GM12878 (cell line): Measurements from ENCODE around the gene ISG20L2. TPM values are rescaled to one million over a fixed set of nuclear protein-coding genes. Genes with fewer than 3 reads are reported as not detected.

ENCODE experiments used
- ATAC-seq: fragments of 200-7000 bp; cut with Tn5 transposase; 3 replicates; pipeline ENCODE4 v1.9.1; 2020; ENCODE audit warnings: mild to moderate bottlenecking, moderate library complexity
- BruUV-seq: library from RNA; stranded (reverse); fragments of 400-500 nt; replicated peaks from 2 replicates; lab custom pipeline; 2021; lab: Mats Ljungman, UMichigan
- CTCF ChIA-PET: fragments of 300-600 bp; sonication (Branson Sonifier 250); formaldehyde crosslinking; extraction: SDS; loops from one replicate; lab custom pipeline; 2021; ENCODE audit warnings: inconsistent platforms; lab: Yijun Ruan, JAX
- POLR2A ChIA-PET: fragments of 350-600 bp; formaldehyde crosslinking; extraction: SDS; loops from one replicate; lab custom pipeline; 2021; ENCODE audit warnings: inconsistent platforms; lab: Charles Lee
- RAD21 ChIA-PET: fragments of 300-600 bp; sonication (Branson Sonifier 250); formaldehyde crosslinking; loops from one replicate; lab custom pipeline; 2023; ENCODE audit warnings: antibody characterized with exemption; ENCODE audit not compliant: unreplicated experiment; lab: Charles Lee
- SMC1A ChIA-PET: fragments of 300-600 bp; sonication (Branson Sonifier 250); formaldehyde crosslinking; loops from one replicate; lab custom pipeline; 2023; ENCODE audit not compliant: unreplicated experiment, uncharacterized antibody; lab: Charles Lee
- DNase-seq: peaks from one replicate; pipeline ENCODE4 v3.0.0-alpha.2; 2011; ENCODE audit warnings: low read depth, low spot score
- FAIRE-seq: peaks from 3 replicates; lab custom pipeline; 2011; peaks lifted over from hg19 to GRCh38; lab: Jason Lieb, UNC
- H2AFZ ChIP-seq: 2 replicates; pipeline ENCODE4 v1.6.0; 2011; ENCODE audit warnings: low read depth, low read length, control low read depth; ENCODE audit not compliant: control insufficient read depth
- H3K27ac ChIP-seq: 2 replicates; pipeline ENCODE4 v1.5.1; 2011; ENCODE audit warnings: control low read depth; ENCODE audit not compliant: control insufficient read depth, insufficient read depth
- H3K27me3 ChIP-seq, 2 experiments: replicated peaks in 1 of 2; 2 replicates each; pipeline versions ENCODE4 v1.6.0 to v1.6.1; 2011; ENCODE audit warnings: low read length in 1 of 2; ENCODE audit not compliant: control insufficient read depth in 2 of 2, insufficient read depth in 2 of 2
- H3K36me3 ChIP-seq, 2 experiments: 2 replicates each; pipeline ENCODE4 v1.5.1; 2011; ENCODE audit warnings: low read length in 1 of 2; ENCODE audit not compliant: control insufficient read depth in 2 of 2, insufficient read depth in 2 of 2
- H3K4me1 ChIP-seq: 2 replicates; pipeline ENCODE4 v1.6.1; 2011; ENCODE audit warnings: mild to moderate bottlenecking, low read length, moderate library complexity, mixed read lengths; ENCODE audit not compliant: control insufficient read depth, insufficient read depth
- H3K4me2 ChIP-seq: 2 replicates; pipeline ENCODE4 v1.6.0; 2011; ENCODE audit warnings: control low read depth; ENCODE audit not compliant: control insufficient read depth, insufficient read depth
- H3K4me3 ChIP-seq: fragments of 200-600 bp; sonication (generic); 2 replicates; pipeline ENCODE4 v1.5.1; 2016
- H3K79me2 ChIP-seq: 2 replicates; pipeline ENCODE4 v1.6.0; 2011; ENCODE audit warnings: low read length; ENCODE audit not compliant: control insufficient read depth, insufficient read depth
- H3K9ac ChIP-seq: 2 replicates; pipeline ENCODE4 v1.8.0; 2011; ENCODE audit warnings: low read length, control low read depth, mixed read lengths; ENCODE audit not compliant: control insufficient read depth, insufficient read depth
- H3K9me3 ChIP-seq: replicated peaks from 3 replicates; pipeline ENCODE4 v1.5.1; 2011; ENCODE audit warnings: mild to moderate bottlenecking, low read length; ENCODE audit not compliant: control insufficient read depth, insufficient read depth
- H4K20me1 ChIP-seq: 2 replicates; pipeline ENCODE4 v1.6.0; 2011; ENCODE audit not compliant: control insufficient read depth, insufficient read depth
- CHD4 ChIP-seq: fragments of 200-600 bp; sonication (generic); IDR thresholded peaks from 2 replicates; pipeline ENCODE4 v1.6.1; 2016; ENCODE audit warnings: mild to moderate bottlenecking
- ESRRA ChIP-seq: IDR thresholded peaks from 2 replicates; pipeline ENCODE4 v1.6.1; 2012; ENCODE audit warnings: mild to moderate bottlenecking, low read length, improper control_type of control experiment
- IRF4 ChIP-seq: IDR thresholded peaks from 2 replicates; pipeline ENCODE4 v1.6.1; 2011; ENCODE audit warnings: low read depth, low read length
- MYC ChIP-seq: IDR thresholded peaks from 2 replicates; pipeline ENCODE4 v1.6.1; 2011; ENCODE audit warnings: mild to moderate bottlenecking, low read length, moderate library complexity, inconsistent platforms; ENCODE audit not compliant: insufficient read depth, insufficient replicate concordance, insufficient read length, severe bottlenecking
- POLR2AphosphoS2 ChIP-seq: IDR thresholded peaks from 2 replicates; pipeline ENCODE4 v1.6.1; 2011; ENCODE audit warnings: low read depth, mild to moderate bottlenecking, low read length, improper control_type of control experiment, moderate library complexity
- RCOR1 ChIP-seq: conservative IDR thresholded peaks from 2 replicates; pipeline ENCODE4 v1.6.1; 2012; ENCODE audit warnings: low read depth, low read length, improper control_type of control experiment
- SMAD1 ChIP-seq: fragments of 450-650 bp; IDR thresholded peaks from 2 replicates; pipeline ENCODE4 v1.6.1; 2018; ENCODE audit warnings: mild to moderate bottlenecking, low read depth; ENCODE audit not compliant: partially characterized antibody
- SREBF1 ChIP-seq: IDR thresholded peaks from 2 replicates; pipeline ENCODE4 v1.6.1; 2012; ENCODE audit warnings: mild to moderate bottlenecking, low read length
- STAT1 ChIP-seq: fragments of 450-650 bp; conservative IDR thresholded peaks from 2 replicates; pipeline ENCODE4 v1.6.1; 2014; ENCODE audit warnings: antibody characterized with exemption, mild to moderate bottlenecking
- SUZ12 ChIP-seq: fragments of 200-600 bp; sonication (generic); IDR thresholded peaks from one replicate; pipeline ENCODE4 v1.6.1; 2018; ENCODE audit warnings: antibody characterized with exemption, mild to moderate bottlenecking; ENCODE audit not compliant: unreplicated experiment
- TAF1 ChIP-seq: IDR thresholded peaks from 2 replicates; pipeline ENCODE4 v1.6.1; 2011; ENCODE audit warnings: mild to moderate bottlenecking, low read depth, low read length, borderline replicate concordance
- TARDBP ChIP-seq: IDR thresholded peaks from 2 replicates; pipeline ENCODE4 v1.6.1; 2016; ENCODE audit warnings: borderline replicate concordance
- YBX1 ChIP-seq: fragments of 450-650 bp; IDR thresholded peaks from 2 replicates; pipeline ENCODE4 v1.6.1; 2016; ENCODE audit warnings: antibody characterized with exemption
- ZNF207 ChIP-seq: fragments of 450-650 bp; IDR thresholded peaks from 2 replicates; pipeline ENCODE4 v1.6.1; 2014; ENCODE audit warnings: antibody characterized with exemption, mild to moderate bottlenecking, borderline replicate concordance
- ZNF622 ChIP-seq: fragments of 450-650 bp; IDR thresholded peaks from 2 replicates; pipeline ENCODE4 v1.6.1; 2017; ENCODE audit warnings: mild to moderate bottlenecking, inconsistent platforms
- WGBS: methylation state at CpG from one replicate; pipeline ENCODE4 v1.1.6; 2016; ENCODE audit warnings: low lambda C conversion rate; ENCODE audit not compliant: insufficient replicate concordance, insufficient coverage; ENCODE audit errors: missing lambda C conversion rate; 5-methylcytosine and 5-hydroxymethylcytosine counted together
- in situ Hi-C: fragments of 300-500 bp; cut with MboI; formaldehyde crosslinking; loops from 9 replicates; pipeline ENCODE4 v1.14.3; 2018; ENCODE audit warnings: mixed read lengths
- intact Hi-C: fragments of 100-400 bp; cut with micrococcal nuclease; formaldehyde crosslinking; loops from one replicate; pipeline ENCODE4 v1.14.2; 2022; ENCODE audit not compliant: unreplicated experiment
- polyA plus RNA-seq, 11 experiments: library from polyadenylated mRNA; depleted of rRNA in 4 of 11; unstranded in 6 of 11; stranded (reverse) in 5 of 11; fragments of >200 nt; fragmentation: Nextera tagmentation in 4 of 11; fragmentation: Illumina TruSeq in 1 of 11; extraction: Ambion mirVana in 4 of 11; extraction: Trizol in 1 of 11; gene quantifications; 1 replicate in 1 of 11; 2 replicates in 10 of 11; pipeline versions ENCODE4 v1.2.1 to v1.2.3, GENCODE V29; 2011 to 2016; ENCODE audit warnings: inconsistent platforms in 2 of 11, missing spikeins in 2 of 11, low read depth in 1 of 11
- total RNA-seq, 4 experiments: library from RNA; depleted of rRNA in 3 of 4; stranded (reverse); fragments of >200 nt in 3 of 4; fragmentation: Illumina TruSeq in 1 of 4; extraction: Trizol in 1 of 4; gene quantifications; 2 replicates each; pipeline versions ENCODE4 v1.2.1 to v1.2.3, GENCODE V29; 2013 to 2021
- TF ChIP-seq, protein P1 (sequence below): fragments of 450-650 bp; formaldehyde crosslinking; IDR thresholded peaks from 2 replicates; pipeline ENCODE4 v1.4.0; 2022; ENCODE audit warnings: mild to moderate bottlenecking, moderate library complexity
- TF ChIP-seq, protein P2 (sequence below): IDR thresholded peaks from 2 replicates; pipeline ENCODE4 v1.6.1; 2011; ENCODE audit warnings: low read depth, low read length, improper control_type of control experiment, borderline replicate concordance

The ISG20L2 gene
- total and polyA plus RNA-seq, 10 of the 15 experiments (the other 5 are each of a cell fraction or from before 2014, with no cell fraction given) = 16.4 to 111 (median 48.0) TPM

DNA sequence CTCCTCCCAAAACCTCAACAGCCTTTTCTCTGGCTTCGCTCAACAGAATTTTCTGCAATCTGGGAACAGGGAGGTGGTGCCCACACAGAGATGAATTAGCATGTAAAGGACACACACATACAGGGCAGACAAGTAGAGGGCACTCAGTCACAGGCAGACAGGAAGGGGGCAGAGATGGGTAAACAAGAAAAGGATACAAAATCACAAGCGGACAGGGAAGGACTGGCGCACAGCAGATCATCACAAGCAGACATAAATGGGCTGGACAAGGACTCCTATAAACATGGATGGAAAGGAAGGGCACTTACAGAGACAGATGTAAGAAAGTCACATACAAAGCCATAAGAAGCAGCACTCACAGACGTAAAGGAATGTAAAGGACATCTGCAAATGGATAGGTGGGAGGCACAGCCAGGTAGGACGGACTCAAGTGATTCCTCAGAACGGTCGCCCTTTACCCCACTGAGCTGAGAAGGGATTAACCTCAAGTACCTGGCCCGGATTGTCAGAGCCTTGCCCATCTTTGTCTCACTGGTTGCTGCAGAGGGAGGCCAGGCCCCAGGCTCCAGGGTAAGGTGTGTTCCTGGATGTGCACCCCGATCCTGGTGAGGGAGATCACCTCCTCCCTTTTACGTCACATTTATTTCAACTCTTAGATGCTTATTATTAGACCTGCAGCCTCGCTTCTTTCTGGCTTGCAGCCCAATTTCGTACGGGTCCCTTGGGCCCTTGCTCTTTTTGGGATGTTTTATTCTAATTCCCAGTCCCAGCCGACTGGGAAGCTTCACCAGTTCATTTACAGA, 37.9 kb upstream of the ISG20L2 start (continued):
- TF ChIP-seq, protein P1, sequence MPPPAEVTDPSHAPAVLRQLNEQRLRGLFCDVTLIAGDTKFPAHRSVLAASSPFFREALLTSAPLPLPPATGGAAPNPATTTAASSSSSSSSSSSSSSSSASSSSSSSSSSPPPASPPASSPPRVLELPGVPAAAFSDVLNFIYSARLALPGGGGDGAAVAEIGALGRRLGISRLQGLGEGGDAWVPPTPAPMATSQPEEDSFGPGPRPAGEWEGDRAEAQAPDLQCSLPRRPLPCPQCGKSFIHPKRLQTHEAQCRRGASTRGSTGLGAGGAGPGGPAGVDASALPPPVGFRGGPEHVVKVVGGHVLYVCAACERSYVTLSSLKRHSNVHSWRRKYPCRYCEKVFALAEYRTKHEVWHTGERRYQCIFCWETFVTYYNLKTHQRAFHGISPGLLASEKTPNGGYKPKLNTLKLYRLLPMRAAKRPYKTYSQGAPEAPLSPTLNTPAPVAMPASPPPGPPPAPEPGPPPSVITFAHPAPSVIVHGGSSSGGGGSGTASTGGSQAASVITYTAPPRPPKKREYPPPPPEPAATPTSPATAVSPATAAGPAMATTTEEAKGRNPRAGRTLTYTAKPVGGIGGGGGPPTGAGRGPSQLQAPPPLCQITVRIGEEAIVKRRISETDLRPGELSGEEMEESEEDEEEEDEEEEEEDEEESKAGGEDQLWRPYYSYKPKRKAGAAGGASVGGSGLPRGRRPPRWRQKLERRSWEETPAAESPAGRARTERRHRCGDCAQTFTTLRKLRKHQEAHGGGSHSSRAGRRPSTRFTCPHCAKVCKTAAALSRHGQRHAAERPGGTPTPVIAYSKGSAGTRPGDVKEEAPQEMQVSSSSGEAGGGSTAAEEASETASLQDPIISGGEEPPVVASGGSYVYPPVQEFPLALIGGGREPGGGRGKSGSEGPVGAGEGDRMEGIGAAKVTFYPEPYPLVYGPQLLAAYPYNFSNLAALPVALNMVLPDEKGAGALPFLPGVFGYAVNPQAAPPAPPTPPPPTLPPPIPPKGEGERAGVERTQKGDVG (CRISPR knock-in tag) = no peak
- TF ChIP-seq, all 136 proteins: peak for 4

DNA sequence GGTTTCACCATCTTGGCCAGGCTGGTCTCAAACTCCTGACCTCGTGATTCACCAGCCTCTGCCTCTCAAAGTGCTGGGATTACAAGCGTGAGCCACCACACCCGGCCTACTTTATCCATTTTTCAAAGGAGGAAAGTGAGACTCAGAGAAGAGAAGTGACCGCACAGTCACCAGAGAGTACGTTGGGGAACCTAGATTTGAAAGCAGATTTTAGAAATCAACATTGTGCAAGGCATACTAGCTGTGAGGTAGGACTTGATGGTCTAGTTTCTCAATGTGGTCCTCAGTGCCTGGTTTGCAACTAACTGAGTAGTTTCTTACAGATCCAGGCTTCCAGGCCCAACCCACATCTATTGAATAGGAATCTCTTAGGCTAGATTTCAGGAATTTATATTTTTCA, 37.1 kb upstream of the ISG20L2 start:
- peak overlapping the region; percentile 87 for H3K4me3 ChIP-seq
- no peaks in the 10 kb centered on the region for H3K27me3 ChIP-seq
- H4K20me1 ChIP-seq = no peaks in the 10 kb centered on the region
- 93% methylated on average over 5 of the region's 5 CpGs for WGBS
- ATAC-seq (no peak), DNase-seq (no peak), FAIRE-seq (peak; percentile 61)
- peaks cover 41% of the 10 kb centered on the region for H3K79me2 ChIP-seq
- CTCF ChIA-PET = interaction anchor here (4.2 to 9.6 kb wide), 3 partner anchors 10 to 39 kb away, joined by 17 to 152 read pairs (median 22); partner anchors contain the start of genes HDGF, ISG20L2 and METTL25B
- POLR2A ChIA-PET = interaction anchor here (0.6 to 6.9 kb wide), 5 partner anchors 9 to 90 kb away, joined by 3 to 71 read pairs (median 3); partner anchors contain the start of genes ISG20L2, METTL25B and MRPL24
- H2AFZ ChIP-seq = no peak overlapping the region
- RAD21 ChIA-PET = interaction anchor here (3.9 to 5.0 kb wide), 3 partner anchors 14 to 39 kb away, joined by 31 to 59 read pairs (median 49); partner anchors contain the start of genes HDGF, ISG20L2, METTL25B and MRPL24
- H3K4me2 ChIP-seq = peak overlapping the region; percentile 99
- H3K9ac ChIP-seq = peak overlapping the region; percentile 92; the same call in 1 of the 2 replicates
- no peaks in the 10 kb centered on the region for H3K9me3 ChIP-seq
- H3K27ac ChIP-seq = no peak overlapping the region
- in situ Hi-C loops (no loop called here), intact Hi-C loops (loop anchor here (5.0 kb wide), 1 partner anchor 263 kb away; the partner anchor contains the start of gene MEF2D)
- no peaks in the 10 kb centered on the region for H3K4me1 ChIP-seq
- SMC1A ChIA-PET = interaction anchor here (0.6 to 11.8 kb wide), 6 partner anchors 9 to 125 kb away, joined by 3 to 108 read pairs (median 16); partner anchors contain the start of genes HDGF, ISG20L2, METTL25B and MRPL24
- H3K36me3 ChIP-seq = peaks cover 0 to 3% of the 10 kb centered on the region in 2 experiments; a peak in 1 of 4 replicates
- BruUV-seq = no TSS peak
- TF ChIP-seq ZNF207 = no peak
- no peak for TF ChIP-seq STAT1
- no peak for TF ChIP-seq RCOR1
- TF ChIP-seq IRF4 = no peak
- no peak for TF ChIP-seq CHD4
- no peak for TF ChIP-seq TAF1
- TF ChIP-seq, protein P2, sequence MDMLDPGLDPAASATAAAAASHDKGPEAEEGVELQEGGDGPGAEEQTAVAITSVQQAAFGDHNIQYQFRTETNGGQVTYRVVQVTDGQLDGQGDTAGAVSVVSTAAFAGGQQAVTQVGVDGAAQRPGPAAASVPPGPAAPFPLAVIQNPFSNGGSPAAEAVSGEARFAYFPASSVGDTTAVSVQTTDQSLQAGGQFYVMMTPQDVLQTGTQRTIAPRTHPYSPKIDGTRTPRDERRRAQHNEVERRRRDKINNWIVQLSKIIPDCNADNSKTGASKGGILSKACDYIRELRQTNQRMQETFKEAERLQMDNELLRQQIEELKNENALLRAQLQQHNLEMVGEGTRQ = no peak
- no peak for TF ChIP-seq YBX1
- TF ChIP-seq MYC = no peak
- no peak for TF ChIP-seq SUZ12
- TF ChIP-seq SREBF1 = no peak
- TF ChIP-seq POLR2AphosphoS2 = no peak
- no peak for TF ChIP-seq ESRRA
- no peak for TF ChIP-seq ZNF622
- no peak for TF ChIP-seq TARDBP
- no peak for TF ChIP-seq SMAD1
